Nephron progenitor cell (in vitro differentiated cells): Measurements from ENCODE around the gene HSF5.

Source experiments
- DNase-seq: peaks from one replicate; pipeline ENCODE4 v3.0.0; 2021
- H3K27ac Mint-ChIP-seq: 2 replicates; pipeline ENCODE4 v1.8.0; 2021; ENCODE audit warnings: mild to moderate bottlenecking, moderate library complexity, mixed read lengths
- H3K27me3 Mint-ChIP-seq: 2 replicates; pipeline ENCODE4 v1.8.0; 2021; ENCODE audit warnings: mild to moderate bottlenecking, low read depth, mixed read lengths; ENCODE audit not compliant: poor library complexity
- H3K36me3 Mint-ChIP-seq: 2 replicates; pipeline ENCODE4 v1.8.0; 2021; ENCODE audit warnings: low read depth, mixed read lengths
- H3K4me1 Mint-ChIP-seq: 2 replicates; pipeline ENCODE4 v1.8.0; 2021; ENCODE audit warnings: mixed read lengths
- H3K4me3 Mint-ChIP-seq: 2 replicates; pipeline ENCODE4 v1.8.0; 2021; ENCODE audit warnings: mild to moderate bottlenecking, moderate library complexity, mixed read lengths
- H3K9me3 Mint-ChIP-seq: 2 replicates; pipeline ENCODE4 v1.8.0; 2021; ENCODE audit warnings: mild to moderate bottlenecking, moderate library complexity, mixed read lengths
- TF ChIP-seq, protein P1 (sequence below): fragments of 200-600 bp; sonication (generic); IDR thresholded peaks from 2 replicates; pipeline ENCODE4 v1.5.0; 2021; ENCODE audit warnings: antibody characterized with exemption

The HSF5 gene

DNA sequence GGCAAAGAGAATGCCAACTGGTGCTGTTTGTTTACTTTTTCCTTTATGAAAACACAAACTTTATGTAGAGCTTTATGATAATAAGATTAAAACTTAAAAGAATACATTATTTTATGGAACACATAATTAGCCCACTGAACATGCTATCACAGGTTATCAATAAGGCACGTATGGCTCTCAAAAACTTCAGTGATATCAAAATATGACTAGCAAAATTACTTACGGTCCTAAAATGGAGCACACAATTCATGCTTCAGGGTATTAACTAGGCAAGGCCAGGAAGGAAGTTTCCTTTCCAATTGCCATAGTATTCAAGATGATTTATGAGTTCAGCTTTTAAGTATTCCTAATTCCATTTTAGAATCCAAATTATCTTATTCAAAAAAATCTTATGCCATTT lies 74.5 kb downstream of the HSF5 start:
- Mint-ChIP-seq H3K4me3 (peak overlapping the region; percentile 86), H3K36me3 (no peaks in the 10 kb centered on the region), H3K27ac (peak overlapping the region; percentile 52), H3K9me3 (no peaks in the 10 kb centered on the region), H3K4me1 (peaks cover 74% of the 10 kb centered on the region), H3K27me3 (peaks cover 2% of the 10 kb centered on the region)
- no peak for DNase-seq
- TF ChIP-seq, protein P1, sequence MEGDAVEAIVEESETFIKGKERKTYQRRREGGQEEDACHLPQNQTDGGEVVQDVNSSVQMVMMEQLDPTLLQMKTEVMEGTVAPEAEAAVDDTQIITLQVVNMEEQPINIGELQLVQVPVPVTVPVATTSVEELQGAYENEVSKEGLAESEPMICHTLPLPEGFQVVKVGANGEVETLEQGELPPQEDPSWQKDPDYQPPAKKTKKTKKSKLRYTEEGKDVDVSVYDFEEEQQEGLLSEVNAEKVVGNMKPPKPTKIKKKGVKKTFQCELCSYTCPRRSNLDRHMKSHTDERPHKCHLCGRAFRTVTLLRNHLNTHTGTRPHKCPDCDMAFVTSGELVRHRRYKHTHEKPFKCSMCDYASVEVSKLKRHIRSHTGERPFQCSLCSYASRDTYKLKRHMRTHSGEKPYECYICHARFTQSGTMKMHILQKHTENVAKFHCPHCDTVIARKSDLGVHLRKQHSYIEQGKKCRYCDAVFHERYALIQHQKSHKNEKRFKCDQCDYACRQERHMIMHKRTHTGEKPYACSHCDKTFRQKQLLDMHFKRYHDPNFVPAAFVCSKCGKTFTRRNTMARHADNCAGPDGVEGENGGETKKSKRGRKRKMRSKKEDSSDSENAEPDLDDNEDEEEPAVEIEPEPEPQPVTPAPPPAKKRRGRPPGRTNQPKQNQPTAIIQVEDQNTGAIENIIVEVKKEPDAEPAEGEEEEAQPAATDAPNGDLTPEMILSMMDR: no peak

DNA sequence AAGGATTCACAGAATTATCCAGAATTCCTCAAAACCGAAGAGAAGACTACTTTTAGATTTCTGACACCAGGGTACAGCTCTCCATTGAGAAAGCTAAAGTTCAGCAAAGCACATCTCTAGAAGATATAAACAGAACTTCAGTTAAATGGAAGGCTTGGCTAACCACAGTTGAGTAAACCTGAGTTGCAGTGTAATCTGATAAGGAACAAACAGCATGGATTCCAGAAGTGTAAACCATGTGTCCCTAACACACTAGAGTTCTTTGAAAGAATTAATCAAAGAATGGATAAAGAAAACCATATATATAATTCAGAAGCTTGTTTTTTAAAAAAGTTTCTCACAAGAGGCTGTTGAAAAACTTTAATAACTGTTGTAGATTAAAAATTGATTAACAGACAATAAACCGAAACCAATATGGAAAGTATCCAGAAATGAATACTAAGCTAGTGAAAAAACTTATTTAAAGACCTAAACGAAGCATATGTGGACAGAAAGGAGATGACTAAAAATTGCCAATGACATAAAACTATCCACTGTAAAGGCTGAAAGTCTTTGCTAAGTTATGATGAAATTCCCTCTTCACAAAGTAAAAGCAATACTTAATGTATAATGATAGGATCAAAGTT lies 75.1 kb downstream of the HSF5 start:
- peaks cover 2% of the 10 kb centered on the region for H3K27me3 Mint-ChIP-seq
- peak overlapping the region; percentile 75 for H3K4me3 Mint-ChIP-seq
- peak overlapping the region; percentile 52 for H3K27ac Mint-ChIP-seq
- H3K36me3 Mint-ChIP-seq: no peaks in the 10 kb centered on the region
- H3K4me1 Mint-ChIP-seq: peaks cover 71% of the 10 kb centered on the region
- DNase-seq: no peak
- H3K9me3 Mint-ChIP-seq: no peaks in the 10 kb centered on the region
- TF ChIP-seq, protein P1: no peak

DNA sequence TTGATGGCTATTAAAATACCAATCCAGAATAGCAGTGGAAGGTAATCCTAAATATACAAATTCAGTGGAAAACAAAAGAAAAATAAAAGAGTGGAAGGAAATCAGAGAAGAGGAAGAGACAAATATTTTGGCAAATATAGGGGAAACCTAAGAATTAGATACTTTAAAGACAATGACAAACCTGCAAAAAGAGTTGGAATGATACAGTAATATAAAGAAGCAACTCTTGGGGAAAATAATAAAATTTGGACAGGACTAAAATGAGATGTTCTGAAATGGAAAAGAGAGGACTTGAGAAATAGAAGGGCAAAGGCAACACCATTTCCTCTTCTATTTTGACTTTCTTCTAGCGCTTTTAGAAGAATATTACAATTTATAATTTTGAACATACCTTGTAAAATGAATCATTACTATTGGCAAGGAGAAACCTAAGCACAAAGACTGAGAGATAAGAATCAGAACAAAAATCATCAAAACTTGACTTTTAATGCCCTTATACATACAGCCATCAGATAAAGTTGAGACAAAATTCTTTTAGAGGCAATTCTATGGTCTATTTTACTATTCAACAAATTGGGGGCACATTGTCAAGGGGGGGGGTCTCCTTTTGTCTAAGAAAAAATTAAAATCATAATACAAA lies 76.0 kb downstream of the HSF5 start:
- Mint-ChIP-seq H3K27me3 (peaks cover 2% of the 10 kb centered on the region), H3K4me1 (peaks cover 63% of the 10 kb centered on the region), H3K36me3 (no peaks in the 10 kb centered on the region), H3K27ac (peak overlapping the region; percentile 15), H3K9me3 (no peaks in the 10 kb centered on the region), H3K4me3 (peak overlapping the region; percentile 75)
- DNase-seq: no peak
- TF ChIP-seq, protein P1: no peak

DNA sequence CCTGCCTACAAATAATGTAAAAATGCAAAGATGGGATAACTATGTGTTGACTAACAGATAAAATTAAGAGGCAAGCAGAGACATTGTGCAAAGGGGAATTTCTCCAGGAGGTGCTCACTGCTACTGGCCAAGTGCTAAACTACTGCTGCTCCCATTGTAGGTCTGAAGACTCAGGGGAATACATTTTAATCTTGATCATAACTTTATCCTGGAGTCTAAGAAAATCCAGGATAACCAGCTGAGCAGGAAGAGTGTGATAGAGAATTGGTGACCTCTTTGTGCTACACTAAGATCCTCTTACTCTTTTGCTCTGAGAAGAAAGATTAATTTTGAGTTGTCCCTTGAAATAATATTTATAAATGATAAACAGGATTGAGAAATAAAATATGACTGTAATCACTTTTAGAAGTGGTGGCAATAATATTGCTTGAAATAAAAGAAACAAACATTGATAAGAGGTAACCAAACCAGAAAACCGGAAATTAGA lies 76.8 kb downstream of the HSF5 start:
- no peaks in the 10 kb centered on the region for H3K36me3 Mint-ChIP-seq
- H3K4me1 Mint-ChIP-seq: peaks cover 55% of the 10 kb centered on the region
- H3K4me3 Mint-ChIP-seq: peak overlapping the region; percentile 63
- no peak for DNase-seq
- H3K9me3 Mint-ChIP-seq: no peaks in the 10 kb centered on the region
- no peak overlapping the region for H3K27ac Mint-ChIP-seq
- peaks cover 2% of the 10 kb centered on the region for H3K27me3 Mint-ChIP-seq
- TF ChIP-seq, protein P1: no peak

DNA sequence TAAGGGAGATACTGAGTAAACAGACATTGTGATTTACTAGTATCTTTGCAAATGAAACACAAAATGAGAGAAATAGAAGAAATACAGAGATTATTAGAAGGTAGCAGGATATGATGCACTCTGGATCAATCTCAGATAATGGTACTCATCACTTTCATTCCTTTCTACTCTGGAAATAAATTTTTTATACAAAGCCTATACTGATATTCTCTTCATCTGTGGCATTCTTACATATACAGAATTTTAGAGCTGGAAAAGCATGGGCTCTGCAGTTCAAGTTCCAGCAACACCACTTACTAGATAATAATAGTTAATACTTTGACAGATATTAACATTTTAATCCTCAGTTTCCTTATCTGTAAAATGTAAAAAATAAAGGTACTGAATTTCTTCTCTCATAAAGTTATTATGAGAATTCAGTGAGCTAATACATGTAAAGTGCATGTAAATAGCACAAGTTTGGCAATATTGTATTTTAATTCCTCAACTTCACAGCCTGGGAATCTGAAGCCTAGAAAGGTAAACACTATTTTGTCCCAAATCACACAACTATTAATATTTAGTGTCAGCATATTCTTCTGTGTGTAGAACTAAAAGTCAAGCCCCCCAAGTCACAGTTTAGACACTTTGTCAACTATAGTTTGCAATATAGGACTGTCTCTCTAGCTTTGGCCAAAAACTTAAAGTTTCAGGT lies 77.3 kb downstream of the HSF5 start:
- no peak for DNase-seq
- TF ChIP-seq, protein P1: no peak
- Mint-ChIP-seq H3K27ac (no peak overlapping the region), H3K4me3 (no peak overlapping the region), H3K9me3 (no peaks in the 10 kb centered on the region), H3K4me1 (peaks cover 49% of the 10 kb centered on the region), H3K36me3 (no peaks in the 10 kb centered on the region), H3K27me3 (peaks cover 2% of the 10 kb centered on the region)
